Measurements from ENCODE around the gene NUMBL.
"Not testable (repeated sequence)": the region's sequence is repeated elsewhere in the genome, so short reads cannot be mapped to it uniquely, and the experiment has no call there.

NUMBL gene

GRCh38 chr19:40690050-40690692, at the start of gene NUMBL:
NUMBL (minus strand) TSS chr19:40690651; CDS start chr19:40690483, 168 bp downstream.
- DNase-seq (ENCODE audit: low read depth in 2 of 2), result no peak

- no peak for DNase-seq (ENCODE audit: low read depth in 2 of 2)
Measured at GRCh38 chr19:40739030-40739839, 48.8 kb upstream of the NUMBL start.

- no peak for DNase-seq (ENCODE audit: low read depth in 2 of 2)
Measured at GRCh38 chr19:40737102-40737644, 46.7 kb upstream of the NUMBL start.

- no peak for DNase-seq (ENCODE audit: low read depth in 2 of 2)
Measured at GRCh38 chr19:40736661-40737060, 46.2 kb upstream of the NUMBL start.

GRCh38 chr19:40735013-40735771, 44.7 kb upstream of the NUMBL start:
- DNase-seq (ENCODE audit: low read depth in 2 of 2), result no peak

GRCh38 chr19:40733149-40733548, 42.7 kb upstream of the NUMBL start:
- no peak for DNase-seq (ENCODE audit: low read depth in 2 of 2)

GRCh38 chr19:40732304-40732703, 41.9 kb upstream of the NUMBL start:
- DNase-seq (ENCODE audit: low read depth in 2 of 2), result not testable (repeated sequence)

GRCh38 chr19:40730065-40730464, 39.6 kb upstream of the NUMBL start:
- DNase-seq (ENCODE audit: low read depth in 2 of 2), result not testable (repeated sequence)

GRCh38 chr19:40726279-40726678, 35.8 kb upstream of the NUMBL start:
- DNase-seq (ENCODE audit: low read depth in 2 of 2), result no peak

- DNase-seq (ENCODE audit: low read depth in 2 of 2), result no peak
Measured at GRCh38 chr19:40724855-40725254, 34.4 kb upstream of the NUMBL start.

GRCh38 chr19:40724315-40724714, 33.9 kb upstream of the NUMBL start:
- DNase-seq (ENCODE audit: low read depth in 2 of 2), result no peak

GRCh38 chr19:40723661-40724254, 33.3 kb upstream of the NUMBL start:
- DNase-seq (ENCODE audit: low read depth in 2 of 2), result no peak

GRCh38 chr19:40721936-40722661, 31.6 kb upstream of the NUMBL start:
- no peak for DNase-seq (ENCODE audit: low read depth in 2 of 2)

GRCh38 chr19:40721140-40721486, 30.7 kb upstream of the NUMBL start:
- no peak for DNase-seq (ENCODE audit: low read depth in 2 of 2)

GRCh38 chr19:40719414-40719894, 29.0 kb upstream of the NUMBL start:
- no peak for DNase-seq (ENCODE audit: low read depth in 2 of 2)

GRCh38 chr19:40718774-40719391, 28.4 kb upstream of the NUMBL start:
- no peak for DNase-seq (ENCODE audit: low read depth in 2 of 2)

GRCh38 chr19:40717880-40718773, 27.7 kb upstream of the NUMBL start:
- no peak for DNase-seq (ENCODE audit: low read depth in 2 of 2)

GRCh38 chr19:40717325-40717879, 27.0 kb upstream of the NUMBL start:
- no peak for DNase-seq (ENCODE audit: low read depth in 2 of 2)

All from stimulated activated CD8-positive, alpha-beta memory T cell treated with anti-CD3 and anti-CD28 coated beads, Interleukin-7, amount 100 ng/mL, for 1 hour (primary cell).